ENCODE results near the gene MT1M.

Gene MT1M

DNA sequence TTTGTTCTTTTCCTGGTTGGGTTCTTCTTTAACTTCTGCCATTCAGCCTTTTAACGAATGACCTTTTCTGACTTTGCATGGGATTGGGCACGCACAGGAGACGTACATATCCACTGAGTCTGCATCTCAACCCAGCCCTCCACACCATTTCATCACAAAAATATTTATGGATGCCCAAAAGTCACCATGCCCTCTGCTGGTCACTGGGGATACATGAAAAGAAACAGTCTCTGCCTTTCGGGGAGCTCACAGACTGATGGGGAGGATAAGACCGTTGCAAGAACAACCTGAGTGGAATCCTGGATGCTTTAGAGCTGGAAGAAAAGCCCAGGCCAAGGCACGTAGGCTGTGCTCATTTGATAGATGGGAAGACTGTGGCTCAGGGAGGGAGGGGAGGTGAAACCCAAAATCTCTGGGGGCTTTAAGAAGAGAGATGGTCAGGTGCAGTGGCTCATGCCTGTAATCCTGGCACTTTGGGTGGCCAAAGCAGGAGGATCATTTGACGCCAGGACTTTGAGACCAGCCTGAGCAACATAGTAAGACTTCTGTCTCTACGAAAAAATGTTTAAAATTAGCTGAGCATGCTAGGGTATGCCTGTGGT is 32.0 kb upstream of the MT1M start:
- no peak overlapping the region for H3K4me3 ChIP-seq (ENCODE audit: insufficient read depth, low read depth, low read length, poor library complexity, severe bottlenecking)
- no peak for DNase-seq
- peaks cover 3% of the 10 kb centered on the region for H3K27me3 ChIP-seq (replicated peaks; ENCODE audit: control insufficient read depth, insufficient read depth, low read length, poor library complexity, severe bottlenecking)
- no peak overlapping the region for H3K27ac ChIP-seq (ENCODE audit: insufficient read depth, low read length, poor library complexity, severe bottlenecking)
- no peaks in the 10 kb centered on the region for H3K4me1 ChIP-seq (ENCODE audit: control insufficient read depth, insufficient read depth, low read length, poor library complexity, severe bottlenecking)
- no peaks in the 10 kb centered on the region for H3K36me3 ChIP-seq (ENCODE audit: control insufficient read depth, insufficient read depth, low read length)
- no peaks in the 10 kb centered on the region for H3K9me3 ChIP-seq (ENCODE audit: control insufficient read depth, low read length)

DNA sequence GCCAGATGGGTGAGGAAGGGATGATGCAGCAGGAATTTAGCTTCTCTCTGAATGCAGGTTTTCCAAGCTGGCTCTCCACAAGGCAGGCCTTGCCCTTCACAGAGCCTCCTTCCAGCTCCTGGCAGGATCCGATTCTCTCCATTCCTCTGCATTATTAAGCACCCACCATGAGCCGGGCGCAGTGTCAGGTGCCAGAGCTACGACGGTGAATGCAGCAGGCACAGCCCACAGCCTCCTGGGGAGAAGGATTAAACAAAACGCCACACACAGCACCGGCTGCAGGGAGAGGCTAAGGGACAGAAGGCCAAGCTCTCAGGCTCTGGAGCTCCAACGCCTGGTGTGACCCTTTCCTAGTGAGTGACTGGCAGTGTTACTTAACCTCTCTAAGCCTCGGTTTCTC is 31.1 kb upstream of the MT1M start:
- Histone ChIP-seq H3K9me3 (ENCODE audit: control insufficient read depth, low read length) (no peaks in the 10 kb centered on the region), H3K27ac (ENCODE audit: insufficient read depth, low read length, poor library complexity, severe bottlenecking) (no peak overlapping the region), H3K27me3 (replicated peaks; ENCODE audit: control insufficient read depth, insufficient read depth, low read length, poor library complexity, severe bottlenecking) (peaks cover 3% of the 10 kb centered on the region), H3K36me3 (ENCODE audit: control insufficient read depth, insufficient read depth, low read length) (no peaks in the 10 kb centered on the region), H3K4me1 (ENCODE audit: control insufficient read depth, insufficient read depth, low read length, poor library complexity, severe bottlenecking) (no peaks in the 10 kb centered on the region), H3K4me3 (ENCODE audit: insufficient read depth, low read depth, low read length, poor library complexity, severe bottlenecking) (no peak overlapping the region)
- no peak for DNase-seq

DNA sequence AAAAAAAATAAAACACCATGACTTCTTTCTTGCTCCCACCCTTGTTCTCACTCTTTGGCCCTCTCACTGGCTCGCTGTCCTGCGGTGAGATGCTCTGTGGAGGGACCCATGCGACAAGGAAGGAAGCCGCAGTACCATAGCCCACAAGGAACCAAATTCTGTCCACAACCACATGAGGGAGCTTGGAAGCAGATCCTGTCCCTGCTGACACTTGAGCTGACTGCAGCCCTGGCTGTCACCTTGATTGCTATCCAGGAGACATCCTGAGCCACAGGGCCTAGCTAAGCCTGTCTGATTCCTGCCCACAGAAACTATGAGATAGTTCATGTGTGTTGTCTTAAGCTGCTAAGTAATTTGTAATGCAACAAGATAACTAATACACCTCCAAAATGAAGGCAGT is 28.9 kb upstream of the MT1M start:
- Histone ChIP-seq H3K4me1 (ENCODE audit: control insufficient read depth, insufficient read depth, low read length, poor library complexity, severe bottlenecking) (peaks cover 17% of the 10 kb centered on the region), H3K27ac (ENCODE audit: insufficient read depth, low read length, poor library complexity, severe bottlenecking) (no peak overlapping the region), H3K4me3 (ENCODE audit: insufficient read depth, low read depth, low read length, poor library complexity, severe bottlenecking) (no peak overlapping the region), H3K9me3 (ENCODE audit: control insufficient read depth, low read length) (no peaks in the 10 kb centered on the region), H3K27me3 (replicated peaks; ENCODE audit: control insufficient read depth, insufficient read depth, low read length, poor library complexity, severe bottlenecking) (peaks cover 3% of the 10 kb centered on the region), H3K36me3 (ENCODE audit: control insufficient read depth, insufficient read depth, low read length) (no peaks in the 10 kb centered on the region)
- no peak for DNase-seq

DNA sequence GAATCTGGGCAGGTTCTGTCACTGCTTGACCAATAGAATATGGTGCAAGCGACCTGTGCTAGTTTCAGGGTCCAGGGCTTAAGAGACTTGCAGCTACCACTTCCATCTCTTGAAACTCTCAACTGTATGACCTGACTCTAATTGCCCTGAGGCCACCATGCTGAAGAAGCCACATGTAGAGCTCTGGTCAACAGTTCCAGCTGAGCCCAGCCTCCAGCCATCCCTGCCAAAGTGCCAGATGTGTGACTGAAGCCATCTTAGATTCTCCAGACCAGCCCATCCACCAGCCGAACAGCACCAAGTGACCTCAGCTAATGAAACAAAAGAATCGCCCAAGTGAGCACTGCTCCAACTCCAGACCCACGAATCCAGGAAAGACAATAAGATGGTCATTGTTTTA is 27.5 kb upstream of the MT1M start:
- Histone ChIP-seq H3K27me3 (replicated peaks; ENCODE audit: control insufficient read depth, insufficient read depth, low read length, poor library complexity, severe bottlenecking) (peaks cover 3% of the 10 kb centered on the region), H3K4me1 (ENCODE audit: control insufficient read depth, insufficient read depth, low read length, poor library complexity, severe bottlenecking) (peaks cover 27% of the 10 kb centered on the region), H3K27ac (ENCODE audit: insufficient read depth, low read length, poor library complexity, severe bottlenecking) (no peak overlapping the region), H3K9me3 (ENCODE audit: control insufficient read depth, low read length) (no peaks in the 10 kb centered on the region), H3K4me3 (ENCODE audit: insufficient read depth, low read depth, low read length, poor library complexity, severe bottlenecking) (no peak overlapping the region), H3K36me3 (ENCODE audit: control insufficient read depth, insufficient read depth, low read length) (no peaks in the 10 kb centered on the region)
- DNase-seq, result no peak

DNA sequence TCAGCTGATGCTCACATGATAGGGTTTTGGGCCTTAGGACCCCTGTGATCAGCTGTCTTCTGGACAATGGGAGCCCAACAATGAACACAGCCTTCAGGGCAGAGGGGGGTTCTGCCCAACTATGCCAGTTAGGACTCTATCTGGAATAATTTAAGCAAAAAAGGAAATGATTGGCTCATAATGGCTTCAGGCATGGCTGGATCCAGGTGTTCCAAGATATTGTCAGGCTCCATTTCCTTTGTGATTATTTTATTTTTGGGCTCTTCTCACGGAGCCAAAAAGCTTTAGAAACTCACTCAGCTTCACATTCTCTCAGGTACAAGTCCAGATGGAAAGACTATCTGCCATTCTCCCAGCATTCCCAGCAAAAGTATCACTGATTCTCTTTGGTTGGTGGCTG is 27.0 kb upstream of the MT1M start:
- H3K27ac ChIP-seq (ENCODE audit: insufficient read depth, low read length, poor library complexity, severe bottlenecking), result no peak overlapping the region
- peaks cover 31% of the 10 kb centered on the region for H3K4me1 ChIP-seq (ENCODE audit: control insufficient read depth, insufficient read depth, low read length, poor library complexity, severe bottlenecking)
- no peak for DNase-seq
- no peaks in the 10 kb centered on the region for H3K9me3 ChIP-seq (ENCODE audit: control insufficient read depth, low read length)
- H3K36me3 ChIP-seq (ENCODE audit: control insufficient read depth, insufficient read depth, low read length), result no peaks in the 10 kb centered on the region
- peaks cover 3% of the 10 kb centered on the region for H3K27me3 ChIP-seq (replicated peaks; ENCODE audit: control insufficient read depth, insufficient read depth, low read length, poor library complexity, severe bottlenecking)
- H3K4me3 ChIP-seq (ENCODE audit: insufficient read depth, low read depth, low read length, poor library complexity, severe bottlenecking), result no peak overlapping the region

DNA sequence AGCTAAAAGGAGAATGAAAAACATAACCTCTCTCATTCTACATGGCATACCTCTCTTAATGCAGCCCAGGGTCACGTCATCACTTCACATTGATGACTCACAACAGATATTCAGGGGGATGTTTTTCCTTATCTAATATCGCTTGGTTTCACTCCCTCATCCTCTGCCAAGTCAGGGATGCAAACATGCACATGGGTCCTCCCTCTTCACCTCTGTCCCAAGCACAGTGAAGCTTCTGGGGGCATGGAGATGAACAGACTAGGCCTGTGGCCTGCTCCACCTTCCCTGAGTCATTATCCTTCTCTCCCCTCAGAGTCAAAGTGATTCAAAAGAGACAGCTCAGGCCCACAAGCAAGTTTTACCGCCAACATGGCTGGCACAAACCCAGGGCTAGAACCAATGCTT is 26.4 kb upstream of the MT1M start:
- H3K9me3 ChIP-seq (ENCODE audit: control insufficient read depth, low read length), result no peaks in the 10 kb centered on the region
- H3K36me3 ChIP-seq (ENCODE audit: control insufficient read depth, insufficient read depth, low read length), result no peaks in the 10 kb centered on the region
- no peak overlapping the region for H3K27ac ChIP-seq (ENCODE audit: insufficient read depth, low read length, poor library complexity, severe bottlenecking)
- no peak for DNase-seq
- H3K27me3 ChIP-seq (replicated peaks; ENCODE audit: control insufficient read depth, insufficient read depth, low read length, poor library complexity, severe bottlenecking), result peaks cover 3% of the 10 kb centered on the region
- no peak overlapping the region for H3K4me3 ChIP-seq (ENCODE audit: insufficient read depth, low read depth, low read length, poor library complexity, severe bottlenecking)
- H3K4me1 ChIP-seq (ENCODE audit: control insufficient read depth, insufficient read depth, low read length, poor library complexity, severe bottlenecking), result peaks cover 36% of the 10 kb centered on the region

DNA sequence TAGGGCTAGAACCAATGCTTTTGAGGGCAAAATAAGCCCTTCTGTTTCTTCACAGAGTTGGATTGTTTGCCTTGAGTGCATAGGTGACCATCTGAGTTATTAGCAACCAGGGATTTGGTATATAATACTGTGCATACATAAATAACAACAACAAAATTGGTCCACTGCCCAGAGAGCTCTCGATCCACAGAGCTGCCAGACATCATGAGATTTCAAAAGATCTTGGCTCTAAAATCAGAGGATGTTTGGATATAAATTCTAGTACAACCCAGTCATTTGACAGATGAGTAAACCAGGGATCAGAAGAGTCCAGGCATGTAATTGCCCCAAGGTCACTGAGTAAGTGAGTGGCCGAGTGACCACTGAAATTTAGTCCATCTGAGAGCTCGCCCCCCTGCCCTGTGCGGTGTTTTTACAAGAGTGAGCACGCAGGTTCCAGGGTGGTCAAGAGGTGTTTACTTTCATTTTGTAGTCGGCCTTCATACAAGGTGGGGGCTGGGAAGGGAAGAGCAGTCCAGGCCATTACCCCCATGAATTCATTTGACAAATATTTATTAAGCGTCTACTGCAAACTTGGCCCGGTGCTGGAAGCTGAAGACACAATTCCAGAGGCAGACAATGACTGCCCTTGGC is 25.9 kb upstream of the MT1M start:
- Histone ChIP-seq H3K4me1 (ENCODE audit: control insufficient read depth, insufficient read depth, low read length, poor library complexity, severe bottlenecking) (peaks cover 36% of the 10 kb centered on the region), H3K9me3 (ENCODE audit: control insufficient read depth, low read length) (no peaks in the 10 kb centered on the region), H3K36me3 (ENCODE audit: control insufficient read depth, insufficient read depth, low read length) (no peaks in the 10 kb centered on the region), H3K4me3 (ENCODE audit: insufficient read depth, low read depth, low read length, poor library complexity, severe bottlenecking) (no peak overlapping the region), H3K27ac (ENCODE audit: insufficient read depth, low read length, poor library complexity, severe bottlenecking) (peak overlapping the region; percentile 5), H3K27me3 (replicated peaks; ENCODE audit: control insufficient read depth, insufficient read depth, low read length, poor library complexity, severe bottlenecking) (no peaks in the 10 kb centered on the region)
- no peak for DNase-seq

DNA sequence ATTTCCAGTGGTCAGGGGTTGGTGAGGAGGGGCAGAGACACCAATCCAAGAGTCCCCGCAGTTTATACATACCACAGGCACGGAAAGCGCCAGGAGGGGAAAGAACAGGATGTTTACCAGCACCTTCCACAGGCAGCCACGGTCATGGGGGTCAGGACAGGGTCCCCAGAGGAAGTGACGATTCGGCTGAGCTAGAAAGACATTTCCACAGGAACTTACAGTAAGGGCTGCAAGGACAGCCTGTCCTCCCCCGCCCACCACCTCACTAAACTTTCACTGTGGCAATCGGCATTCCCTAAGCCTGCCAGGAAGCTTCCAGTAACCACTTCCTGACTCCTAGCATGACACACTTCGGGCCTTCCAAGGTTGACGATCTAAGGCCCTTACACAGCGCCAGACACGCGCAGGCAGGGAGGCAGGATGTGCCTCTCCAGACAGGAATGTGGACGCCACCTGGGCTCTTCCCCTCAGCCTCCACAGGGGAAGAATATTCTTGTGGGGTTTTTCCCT is 25.3 kb upstream of the MT1M start:
- H3K4me1 ChIP-seq (ENCODE audit: control insufficient read depth, insufficient read depth, low read length, poor library complexity, severe bottlenecking), result peaks cover 36% of the 10 kb centered on the region
- DNase-seq, result no peak
- peak overlapping the region; percentile 5 for H3K27ac ChIP-seq (ENCODE audit: insufficient read depth, low read length, poor library complexity, severe bottlenecking)

DNA sequence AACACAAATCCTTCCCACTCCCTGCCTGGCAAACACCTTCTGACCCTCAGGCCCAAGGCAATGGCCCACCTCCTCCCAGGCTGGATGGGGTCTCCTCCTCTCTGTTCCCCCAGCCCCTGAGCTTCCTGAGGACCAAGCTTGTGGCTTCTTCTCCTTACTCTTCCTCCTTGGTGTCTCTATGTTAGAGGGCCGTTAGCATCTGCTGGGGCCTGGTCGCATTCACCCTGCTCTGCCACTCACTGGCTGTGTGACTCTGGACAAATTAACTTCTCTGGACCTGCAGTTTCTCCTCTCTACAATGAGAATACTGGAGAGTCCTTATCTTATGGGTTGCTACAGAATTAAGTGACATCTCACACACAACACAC is 24.8 kb upstream of the MT1M start:
- Histone ChIP-seq H3K4me1 (ENCODE audit: control insufficient read depth, insufficient read depth, low read length, poor library complexity, severe bottlenecking) (peaks cover 36% of the 10 kb centered on the region), H3K36me3 (ENCODE audit: control insufficient read depth, insufficient read depth, low read length) (no peaks in the 10 kb centered on the region), H3K4me3 (ENCODE audit: insufficient read depth, low read depth, low read length, poor library complexity, severe bottlenecking) (peak overlapping the region; percentile 72), H3K27ac (ENCODE audit: insufficient read depth, low read length, poor library complexity, severe bottlenecking) (no peak overlapping the region), H3K9me3 (ENCODE audit: control insufficient read depth, low read length) (no peaks in the 10 kb centered on the region), H3K27me3 (replicated peaks; ENCODE audit: control insufficient read depth, insufficient read depth, low read length, poor library complexity, severe bottlenecking) (no peaks in the 10 kb centered on the region)
- no peak for DNase-seq

More for the DNA sequence above, 25.3 kb upstream of the MT1M start:
- H3K27me3 ChIP-seq (replicated peaks; ENCODE audit: control insufficient read depth, insufficient read depth, low read length, poor library complexity, severe bottlenecking), result no peaks in the 10 kb centered on the region
- no peaks in the 10 kb centered on the region for H3K36me3 ChIP-seq (ENCODE audit: control insufficient read depth, insufficient read depth, low read length)
- no peak overlapping the region for H3K4me3 ChIP-seq (ENCODE audit: insufficient read depth, low read depth, low read length, poor library complexity, severe bottlenecking)
- no peaks in the 10 kb centered on the region for H3K9me3 ChIP-seq (ENCODE audit: control insufficient read depth, low read length)

DNA sequence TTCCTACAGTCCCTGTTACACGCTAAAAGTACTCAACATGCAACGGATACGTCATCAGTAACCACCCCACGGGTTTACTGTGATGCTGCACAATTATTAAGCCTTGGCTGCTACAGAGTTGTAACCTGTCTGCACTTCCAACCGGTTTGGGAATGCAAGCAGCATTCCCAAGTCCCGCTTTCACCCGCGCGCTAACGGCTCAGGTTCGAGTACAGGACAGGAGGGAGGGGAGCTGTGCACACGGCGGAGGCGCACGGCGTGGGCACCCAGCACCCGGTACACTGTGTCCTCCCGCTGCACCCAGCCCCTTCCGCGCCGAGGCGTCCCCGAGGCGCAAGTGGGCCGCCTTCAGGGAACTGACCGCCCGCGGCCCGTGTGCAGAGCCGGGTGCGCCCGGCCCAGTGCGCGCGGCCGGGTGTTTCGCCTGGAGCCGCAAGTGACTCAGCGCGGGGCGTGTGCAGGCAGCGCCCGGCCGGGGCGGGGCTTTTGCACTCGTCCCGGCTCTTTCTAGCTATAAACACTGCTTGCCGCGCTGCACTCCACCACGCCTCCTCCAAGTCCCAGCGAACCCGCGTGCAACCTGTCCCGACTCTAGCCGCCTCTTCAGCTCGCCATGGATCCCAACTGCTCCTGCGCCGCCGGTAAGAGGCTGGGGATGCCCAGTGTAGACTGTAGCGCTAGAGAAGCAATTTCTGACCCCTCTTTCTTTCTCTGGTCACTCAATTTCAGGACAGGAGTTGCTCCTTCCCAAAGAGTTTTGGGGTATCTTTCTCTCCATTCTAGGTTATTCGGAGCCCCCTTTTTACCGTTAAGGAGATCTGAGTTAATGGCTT is 24.2 kb upstream of the MT1M start, which contains the start of gene MT2A:
Gene MT2A, plus strand, starts transcription at position 542 of the 833 bp plus-strand sequence. Its CDS starts 72 bp downstream, at position 614.
- DNase-seq, result peak; percentile 70 to 78 (median 77)
- no peaks in the 10 kb centered on the region for H3K9me3 ChIP-seq (ENCODE audit: control insufficient read depth, low read length)
- H3K27me3 ChIP-seq (replicated peaks; ENCODE audit: control insufficient read depth, insufficient read depth, low read length, poor library complexity, severe bottlenecking), result no peaks in the 10 kb centered on the region
- H3K36me3 ChIP-seq (ENCODE audit: control insufficient read depth, insufficient read depth, low read length), result no peaks in the 10 kb centered on the region
- H3K4me3 ChIP-seq (ENCODE audit: insufficient read depth, low read depth, low read length, poor library complexity, severe bottlenecking), result peak within 1 kb of the TSS; percentile 72
- H3K27ac ChIP-seq (ENCODE audit: insufficient read depth, low read length, poor library complexity, severe bottlenecking), result peak within 1 kb of the TSS; percentile 82
- peaks cover 36% of the 10 kb centered on the region for H3K4me1 ChIP-seq (ENCODE audit: control insufficient read depth, insufficient read depth, low read length, poor library complexity, severe bottlenecking)

All from effector memory CD4-positive, alpha-beta T cell (primary cell).